Measurements from ENCODE around the gene CAPN5.

The CAPN5 gene

GRCh38 chr11:77173494-77173893 is 106.7 kb downstream of the CAPN5 start:
- DNase-seq (ENCODE audit: low read depth in 2 of 2), result no peak

DNA sequence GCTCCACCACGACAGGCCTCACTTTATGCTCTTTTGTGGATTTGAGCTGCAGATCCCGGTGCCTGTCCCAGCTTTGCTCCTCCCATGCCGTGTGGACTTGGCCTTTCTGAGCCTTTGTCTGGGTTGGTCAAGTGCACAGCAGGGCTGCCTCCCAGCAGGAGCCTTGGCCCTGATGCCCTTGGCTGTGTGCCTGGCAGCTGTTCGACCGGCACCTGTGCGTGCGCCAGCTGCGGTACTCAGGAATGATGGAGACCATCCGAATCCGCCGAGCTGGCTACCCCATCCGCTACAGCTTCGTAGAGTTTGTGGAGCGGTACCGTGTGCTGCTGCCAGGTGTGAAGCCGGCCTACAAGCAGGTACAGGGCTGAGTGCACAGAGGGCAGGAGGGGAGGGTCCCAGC is 107.8 kb downstream of the CAPN5 start:
- DNase-seq (ENCODE audit: low read depth in 2 of 2), result no peak

- no peak for DNase-seq (ENCODE audit: low read depth in 2 of 2)
Observed at GRCh38 chr11:77175021-77175842, 108.5 kb downstream of the CAPN5 start.

All from stimulated activated CD8-positive, alpha-beta memory T cell treated with anti-CD3 and anti-CD28 coated beads, Interleukin-2, amount 100 ng/mL, for 48 hours (primary cell).